ENCODE results near the gene EXO5. TPM values are rescaled to one million over a fixed set of nuclear protein-coding genes. Genes with fewer than 3 reads are reported as not detected.
"Not testable (repeated sequence)": the region's sequence is repeated elsewhere in the genome, so short reads cannot be mapped to it uniquely, and the experiment has no call there.

The EXO5 gene
- total RNA-seq, 3 donors from 2014 or later: 4.9 to 8.8 (median 8.2) TPM

- DNase-seq (peak in 1 of 3 donors; percentile 54), ATAC-seq (peak; percentile 60)
- Histone ChIP-seq H3K4me1 (ENCODE audit: low read depth) (peaks cover 6% of the 10 kb centered on the region), H3K36me3 (ENCODE audit: low read depth) (no peaks in the 10 kb centered on the region), H3K9me3 (no peaks in the 10 kb centered on the region), H3K4me3 (no peak overlapping the region)
- intact Hi-C loops (cut with DNase I, micrococcal nuclease): no loop called here
- peak; percentile 2 for TF ChIP-seq CTCF (IDR thresholded peaks at IDR 0.05)
Observed at GRCh38 chr1:40532844-40533424, 24.4 kb downstream of the EXO5 start.

GRCh38 chr1:40534589-40534988 lies 26.0 kb downstream of the EXO5 start:
- ATAC-seq (no peak), DNase-seq (no peak)
- no peak for TF ChIP-seq CTCF (IDR thresholded peaks at IDR 0.05)

GRCh38 chr1:40535732-40536131 lies 27.2 kb downstream of the EXO5 start:
- Histone ChIP-seq H3K4me1 (ENCODE audit: low read depth) (peaks cover 6% of the 10 kb centered on the region), H3K9me3 (no peaks in the 10 kb centered on the region), H3K4me3 (no peak overlapping the region), H3K36me3 (ENCODE audit: low read depth) (no peaks in the 10 kb centered on the region)
- ATAC-seq (no peak), DNase-seq (no peak)
- TF ChIP-seq CTCF (IDR thresholded peaks at IDR 0.05): no peak
- intact Hi-C loops (cut with DNase I, micrococcal nuclease): no loop called here

More at GRCh38 chr1:40534589-40534988, 26.0 kb downstream of the EXO5 start:
- H3K9me3 ChIP-seq: no peaks in the 10 kb centered on the region
- intact Hi-C loops (cut with DNase I, micrococcal nuclease): no loop called here
- H3K4me1 ChIP-seq (ENCODE audit: low read depth): peaks cover 6% of the 10 kb centered on the region
- H3K36me3 ChIP-seq (ENCODE audit: low read depth): no peaks in the 10 kb centered on the region
- H3K4me3 ChIP-seq: no peak overlapping the region

GRCh38 chr1:40539338-40539737 lies 30.8 kb downstream of the EXO5 start:
- ATAC-seq (no peak), DNase-seq (no peak)
- no peak overlapping the region for H3K4me3 ChIP-seq
- H3K36me3 ChIP-seq (ENCODE audit: low read depth): no peaks in the 10 kb centered on the region
- intact Hi-C loops (cut with DNase I, micrococcal nuclease): no loop called here
- H3K9me3 ChIP-seq: no peaks in the 10 kb centered on the region
- TF ChIP-seq CTCF (IDR thresholded peaks at IDR 0.05): no peak
- no peaks in the 10 kb centered on the region for H3K4me1 ChIP-seq (ENCODE audit: low read depth)

- no peak for ATAC-seq
- no peaks in the 10 kb centered on the region for H3K36me3 ChIP-seq (ENCODE audit: low read depth)
- no peak for TF ChIP-seq CTCF (IDR thresholded peaks at IDR 0.05)
Observed at GRCh38 chr1:40546957-40547356, 38.4 kb downstream of the EXO5 start.

GRCh38 chr1:40553017-40553416 lies 44.5 kb downstream of the EXO5 start:
- intact Hi-C loops (cut with DNase I, micrococcal nuclease): no loop called here
- Histone ChIP-seq H3K36me3 (ENCODE audit: low read depth) (no peaks in the 10 kb centered on the region), H3K4me3 (no peak overlapping the region), H3K9me3 (no peaks in the 10 kb centered on the region), H3K4me1 (ENCODE audit: low read depth) (no peaks in the 10 kb centered on the region)
- no peak for TF ChIP-seq CTCF (IDR thresholded peaks at IDR 0.05)
- no peak for DNase-seq
- ATAC-seq: no peak

More at GRCh38 chr1:40546957-40547356, 38.4 kb downstream of the EXO5 start:
- intact Hi-C loops (cut with DNase I, micrococcal nuclease): no loop called here
- Histone ChIP-seq H3K4me3 (no peak overlapping the region), H3K4me1 (ENCODE audit: low read depth) (no peaks in the 10 kb centered on the region), H3K9me3 (peaks cover 23% of the 10 kb centered on the region)
- no peak for DNase-seq

GRCh38 chr1:40554807-40555206 lies 46.2 kb downstream of the EXO5 start:
- H3K36me3 ChIP-seq (ENCODE audit: low read depth); intact Hi-C loops (cut with DNase I, micrococcal nuclease); ATAC-seq; H3K4me1 ChIP-seq (ENCODE audit: low read depth); H3K9me3 ChIP-seq; DNase-seq; H3K4me3 ChIP-seq: not testable (repeated sequence)
